Measurements from ENCODE around the gene RABAC1.

DNA sequence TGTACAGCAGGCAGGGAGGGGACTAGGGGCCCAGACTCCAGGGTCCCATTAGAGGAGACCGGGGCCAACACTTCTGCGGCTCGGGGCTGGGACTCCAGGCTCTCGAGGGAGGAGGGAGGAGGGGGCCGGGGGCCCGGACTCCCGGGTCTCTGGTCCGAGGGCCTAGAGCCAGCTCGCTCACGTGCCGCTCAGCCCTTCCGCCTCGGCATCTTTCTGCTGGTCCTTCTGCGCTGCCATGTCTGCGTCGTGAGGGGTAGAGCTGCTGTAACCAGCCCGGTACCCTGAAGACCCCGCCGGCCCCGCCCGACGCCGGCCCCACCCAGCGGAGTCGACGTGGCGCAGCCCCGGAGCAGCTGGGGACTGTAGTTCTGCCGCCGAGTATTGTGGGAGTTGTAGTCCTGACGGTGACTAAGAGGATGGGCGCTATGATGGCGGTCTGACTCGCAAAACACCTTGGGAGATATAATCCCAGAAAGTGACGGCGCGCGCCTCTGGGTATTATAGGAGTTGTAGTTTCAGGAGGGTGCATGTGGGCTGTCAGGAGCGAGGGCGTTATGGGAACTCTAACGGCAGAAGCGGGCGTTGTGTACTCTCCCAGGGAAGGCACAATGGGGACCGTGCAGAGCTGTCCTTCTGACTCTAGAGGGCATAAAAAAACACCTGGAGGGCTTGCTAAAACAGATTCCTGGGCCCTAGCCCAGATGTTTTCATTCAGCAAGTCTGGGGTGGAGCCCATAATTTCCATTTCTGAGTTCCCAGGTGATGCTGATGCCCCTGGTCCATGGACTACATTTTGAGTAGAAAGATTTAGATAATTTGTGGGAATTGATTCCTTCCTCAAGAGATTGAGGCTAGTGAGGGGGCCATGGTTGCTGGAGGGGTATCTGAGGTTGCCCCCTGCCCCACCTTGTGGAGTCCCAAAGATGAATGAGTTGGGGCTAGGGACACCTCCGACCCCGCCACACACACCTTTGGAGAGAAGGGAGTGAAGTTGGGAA is at the start of gene RABAC1:
- TF ChIP-seq CTCF (IDR thresholded peaks at IDR 0.05) (no peak), POLR2A (IDR thresholded peaks at IDR 0.05) (no peak)

Measured in lower leg skin (tissue), 3 donors.